Mesenchymal stem cell (in vitro differentiated cells and primary cell): ENCODE data around the gene IL22RA2.

Source experiments
- DNase-seq: peaks from one replicate; pipeline ENCODE4 v3.0.0-alpha.2; 2013
- H2AFZ ChIP-seq: one replicate; pipeline ENCODE4 v1.6.1; 2013; ENCODE audit warnings: low read depth, mild to moderate bottlenecking, control low read depth, inconsistent platforms, low read length, moderate library complexity
- H2AK5ac ChIP-seq: 2 replicates; pipeline ENCODE4 v1.6.1; 2013; ENCODE audit warnings: low read length, moderate library complexity, mild to moderate bottlenecking, inconsistent platforms; ENCODE audit not compliant: severe bottlenecking
- H2BK120ac ChIP-seq: one replicate; pipeline ENCODE4 v1.6.1; 2013; ENCODE audit warnings: low read depth, mild to moderate bottlenecking, inconsistent platforms, low read length, moderate library complexity
- H2BK12ac ChIP-seq, 2 experiments: one replicate each; pipeline ENCODE4 v1.6.1; 2013; ENCODE audit warnings: inconsistent platforms in 2 of 2, low read length in 2 of 2, mild to moderate bottlenecking in 2 of 2, moderate library complexity in 2 of 2, control low read depth in 1 of 2
- H2BK15ac ChIP-seq: one replicate; pipeline ENCODE4 v1.6.1; 2013; ENCODE audit warnings: mild to moderate bottlenecking, low read depth, inconsistent platforms; ENCODE audit not compliant: poor library complexity, severe bottlenecking
- H2BK5ac ChIP-seq: 2 replicates; pipeline ENCODE4 v1.6.1; 2013; ENCODE audit warnings: low read depth, mild to moderate bottlenecking, low read length, control low read depth, inconsistent platforms; ENCODE audit not compliant: poor library complexity, severe bottlenecking
- H3K14ac ChIP-seq, 2 experiments: one replicate each; pipeline ENCODE4 v1.6.1; 2013; ENCODE audit warnings: inconsistent platforms in 2 of 2, low read length in 2 of 2, control low read depth in 1 of 2, mild to moderate bottlenecking in 1 of 2, moderate library complexity in 1 of 2
- H3K18ac ChIP-seq, 2 experiments: one replicate each; pipeline ENCODE4 v1.6.1; 2013; ENCODE audit warnings: inconsistent platforms in 2 of 2, low read length in 2 of 2, control low read depth in 1 of 2, low read depth in 1 of 2, mild to moderate bottlenecking in 1 of 2
- H3K23ac ChIP-seq, 2 experiments: one replicate each; pipeline ENCODE4 v1.6.1; 2013; ENCODE audit warnings: inconsistent platforms in 2 of 2, low read length in 2 of 2, mild to moderate bottlenecking in 2 of 2, moderate library complexity in 2 of 2, control low read depth in 1 of 2
- H3K27ac ChIP-seq: 2 replicates; pipeline ENCODE4 v1.5.1; 2013; ENCODE audit warnings: mild to moderate bottlenecking, moderate library complexity, low read length, control low read depth, inconsistent platforms; ENCODE audit not compliant: poor library complexity, severe bottlenecking
- H3K27me3 ChIP-seq, 2 experiments: 2 replicates each; pipeline versions ENCODE4 v1.6.1 to v1.7.0; 2013; ENCODE audit warnings: low read length in 2 of 2, mild to moderate bottlenecking in 2 of 2, moderate library complexity in 2 of 2, control low read depth in 1 of 2, inconsistent platforms in 1 of 2; ENCODE audit not compliant: control insufficient read depth in 1 of 2, insufficient read depth in 1 of 2
- H3K36me3 ChIP-seq, 2 experiments: 2 replicates each; pipeline versions ENCODE4 v1.6.1 to v1.7.0; 2013; ENCODE audit warnings: low read length in 2 of 2, control low read depth in 1 of 2, inconsistent platforms in 1 of 2, low read depth in 1 of 2, mild to moderate bottlenecking in 1 of 2; ENCODE audit not compliant: insufficient read depth in 2 of 2, control insufficient read depth in 1 of 2
- H3K4ac ChIP-seq, 2 experiments: one replicate each; pipeline ENCODE4 v1.6.1; 2013; ENCODE audit warnings: inconsistent platforms in 2 of 2, low read length in 2 of 2, mild to moderate bottlenecking in 2 of 2, moderate library complexity in 2 of 2, control low read depth in 1 of 2, low read depth in 1 of 2
- H3K4me1 ChIP-seq: 2 replicates; pipeline ENCODE4 v1.6.1; 2013; ENCODE audit warnings: low read depth, low read length, control low read depth; ENCODE audit not compliant: control insufficient read depth, insufficient read depth
- H3K4me2 ChIP-seq: 2 replicates; pipeline ENCODE4 v1.6.1; 2013; ENCODE audit warnings: low read length, mild to moderate bottlenecking, inconsistent platforms; ENCODE audit not compliant: poor library complexity, severe bottlenecking
- H3K4me3 ChIP-seq, 2 experiments: 2 replicates each; pipeline versions ENCODE4 v1.5.1 to v1.7.0; 2013; ENCODE audit warnings: low read length in 2 of 2, mild to moderate bottlenecking in 2 of 2, control low read depth in 1 of 2, low read depth in 1 of 2; ENCODE audit not compliant: insufficient read depth in 1 of 2
- H3K79me1 ChIP-seq: replicated peaks from 2 replicates; pipeline ENCODE4 v1.6.1; 2013; ENCODE audit warnings: mild to moderate bottlenecking, control low read depth, low read length, inconsistent platforms; ENCODE audit not compliant: poor library complexity, severe bottlenecking
- H3K9ac ChIP-seq: 2 replicates; pipeline ENCODE4 v1.7.0; 2013; ENCODE audit warnings: mild to moderate bottlenecking, low read length, moderate library complexity
- H3K9me3 ChIP-seq: 2 replicates; pipeline ENCODE4 v1.7.0; 2013; ENCODE audit warnings: mild to moderate bottlenecking, low read length; ENCODE audit not compliant: control insufficient read depth
- H4K8ac ChIP-seq: one replicate; pipeline ENCODE4 v1.6.1; 2013; ENCODE audit warnings: inconsistent platforms, mild to moderate bottlenecking, low read length, moderate library complexity
- H4K91ac ChIP-seq: one replicate; pipeline ENCODE4 v1.6.1; 2013; ENCODE audit warnings: mild to moderate bottlenecking, low read length, inconsistent platforms
- WGBS: methylation state at CpG from one replicate; pipeline ENCODE4 v1.1.7; 2013; ENCODE audit warnings: mixed read lengths; 5-methylcytosine and 5-hydroxymethylcytosine counted together

IL22RA2 gene

GRCh38 chr6:137145421-137145820 is 28.0 kb downstream of the IL22RA2 start:
- H3K79me1 ChIP-seq, result no peaks in the 10 kb centered on the region
- H2BK120ac ChIP-seq, result no peak overlapping the region
- no peak overlapping the region for H2AFZ ChIP-seq
- no peak overlapping the region for H2BK12ac ChIP-seq
- DNase-seq, result peak; percentile 18
- no peak overlapping the region for H2BK5ac ChIP-seq
- H3K23ac ChIP-seq, result no peak overlapping the region
- H3K36me3 ChIP-seq, result no peaks in the 10 kb centered on the region
- H3K4me3 ChIP-seq, result no peak overlapping the region
- no peak overlapping the region for H3K27ac ChIP-seq
- no peaks in the 10 kb centered on the region for H3K9me3 ChIP-seq
- H3K4ac ChIP-seq, result no peak overlapping the region
- H3K14ac ChIP-seq, result no peak overlapping the region
- no peak overlapping the region for H2AK5ac ChIP-seq
- H3K4me2 ChIP-seq, result no peak overlapping the region
- no peaks in the 10 kb centered on the region for H3K4me1 ChIP-seq
- no peak overlapping the region for H3K18ac ChIP-seq
- H3K27me3 ChIP-seq, result no peaks in the 10 kb centered on the region
- no peak overlapping the region for H4K8ac ChIP-seq
- no peak overlapping the region for H4K91ac ChIP-seq
- no peak overlapping the region for H3K9ac ChIP-seq
- WGBS, result 71% methylated on average over 3 of the region's 4 CpGs
- no peak overlapping the region for H2BK15ac ChIP-seq

DNA sequence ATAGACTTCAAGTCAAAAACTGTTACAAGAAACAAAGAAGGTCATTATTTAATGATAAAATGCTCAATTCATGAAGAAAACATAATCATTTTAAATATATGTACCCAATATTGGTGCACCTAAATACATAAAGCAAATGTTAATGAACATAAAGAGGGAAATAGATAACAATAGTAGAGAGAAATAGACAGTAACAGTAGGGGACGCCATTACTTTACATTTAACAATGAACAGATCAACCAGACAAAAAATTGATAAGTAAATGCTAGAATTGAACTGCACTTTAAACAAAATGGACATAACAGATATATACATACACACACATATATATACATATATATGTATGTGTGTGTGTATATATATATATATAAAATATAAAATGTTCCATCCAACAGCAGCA is 37.4 kb downstream of the IL22RA2 start:
- Histone ChIP-seq H3K4me1 (no peaks in the 10 kb centered on the region), H3K14ac (no peak overlapping the region), H2AFZ (no peak overlapping the region), H2BK120ac (no peak overlapping the region), H3K36me3 (no peaks in the 10 kb centered on the region), H2BK5ac (no peak overlapping the region), H3K4me2 (no peak overlapping the region), H3K18ac (no peak overlapping the region), H4K91ac (no peak overlapping the region), H3K9ac (no peak overlapping the region), H3K4ac (no peak overlapping the region), H2AK5ac (no peak overlapping the region), H2BK12ac (no peak overlapping the region), H3K27me3 (peaks cover 0 to 7% of the 10 kb centered on the region in 2 experiments), H3K4me3 (no peak overlapping the region), H4K8ac (no peak overlapping the region), H3K23ac (no peak overlapping the region), H3K79me1 (no peaks in the 10 kb centered on the region), H2BK15ac (no peak overlapping the region), H3K9me3 (peaks cover 20% of the 10 kb centered on the region), H3K27ac (no peak overlapping the region)
- WGBS, result no CpG with 5 or more reads among the region's 1 CpG
- DNase-seq, result no peak

DNA sequence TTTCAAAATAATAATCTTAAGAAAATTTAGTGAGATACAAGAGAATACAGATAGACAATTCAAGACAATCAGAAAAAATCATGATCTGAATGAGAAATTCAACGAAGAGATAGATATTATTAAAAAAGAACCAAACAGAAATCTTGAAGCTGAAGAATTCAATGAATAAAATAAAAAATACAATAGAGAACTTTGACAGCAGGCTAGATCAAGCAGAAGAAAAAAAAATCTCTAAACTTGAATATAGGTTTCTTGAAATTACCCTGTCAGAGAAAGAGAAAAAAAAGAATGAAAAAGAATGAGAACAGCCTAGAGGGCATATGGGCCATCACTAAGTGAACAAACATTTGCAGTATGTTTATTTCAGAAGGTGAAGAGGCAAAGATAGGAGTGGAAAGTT is 39.0 kb downstream of the IL22RA2 start:
- peaks cover 20% of the 10 kb centered on the region for H3K9me3 ChIP-seq
- no peak overlapping the region for H3K4me2 ChIP-seq
- H3K79me1 ChIP-seq, result no peaks in the 10 kb centered on the region
- H2BK5ac ChIP-seq, result no peak overlapping the region
- H3K9ac ChIP-seq, result no peak overlapping the region
- no peak overlapping the region for H3K18ac ChIP-seq
- H3K4ac ChIP-seq, result no peak overlapping the region
- no peak overlapping the region for H4K8ac ChIP-seq
- H4K91ac ChIP-seq, result no peak overlapping the region
- no peaks in the 10 kb centered on the region for H3K36me3 ChIP-seq
- no peak for DNase-seq
- H2AFZ ChIP-seq, result no peak overlapping the region
- no peak overlapping the region for H3K23ac ChIP-seq
- H2BK120ac ChIP-seq, result no peak overlapping the region
- peaks cover 0 to 7% of the 10 kb centered on the region in 2 experiments for H3K27me3 ChIP-seq
- H3K4me3 ChIP-seq, result no peak overlapping the region
- no peak overlapping the region for H2BK12ac ChIP-seq
- no peak overlapping the region for H3K14ac ChIP-seq
- H2AK5ac ChIP-seq, result no peak overlapping the region
- H3K4me1 ChIP-seq, result no peaks in the 10 kb centered on the region
- no CpG with 5 or more reads among the region's 1 CpG for WGBS
- no peak overlapping the region for H3K27ac ChIP-seq
- H2BK15ac ChIP-seq, result no peak overlapping the region

DNA sequence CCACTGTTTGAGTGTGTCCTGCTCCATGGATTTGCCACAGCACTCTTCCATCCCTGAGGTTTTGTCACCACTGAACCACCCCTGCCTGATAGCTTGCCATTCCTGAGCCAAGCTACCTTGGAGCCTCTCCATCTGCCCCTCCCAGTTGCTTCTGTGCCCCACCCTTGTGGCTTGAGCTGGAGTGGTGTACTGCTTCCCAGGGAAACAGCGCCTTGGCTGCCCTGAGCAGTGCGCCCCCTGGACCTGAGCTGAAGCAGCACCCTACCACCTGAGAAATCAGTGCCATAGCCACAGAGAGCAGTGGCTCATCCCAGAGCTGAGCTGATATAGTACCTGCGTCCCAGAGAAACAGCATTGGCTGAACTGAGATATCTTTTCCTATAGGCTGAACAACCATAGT is 40.3 kb downstream of the IL22RA2 start:
- H3K27ac ChIP-seq, result no peak overlapping the region
- no peak overlapping the region for H4K91ac ChIP-seq
- H3K4me2 ChIP-seq, result no peak overlapping the region
- H2BK12ac ChIP-seq, result no peak overlapping the region
- H3K18ac ChIP-seq, result no peak overlapping the region
- no peak overlapping the region for H3K4me3 ChIP-seq
- peaks cover 0 to 7% of the 10 kb centered on the region in 2 experiments for H3K27me3 ChIP-seq
- H3K36me3 ChIP-seq, result no peaks in the 10 kb centered on the region
- DNase-seq, result no peak
- H2AFZ ChIP-seq, result no peak overlapping the region
- H2BK120ac ChIP-seq, result no peak overlapping the region
- H3K23ac ChIP-seq, result no peak overlapping the region
- 80% methylated on average over 3 of the region's 3 CpGs for WGBS
- H3K79me1 ChIP-seq, result no peaks in the 10 kb centered on the region
- no peak overlapping the region for H3K9ac ChIP-seq
- H3K4me1 ChIP-seq, result no peaks in the 10 kb centered on the region
- no peak overlapping the region for H4K8ac ChIP-seq
- no peak overlapping the region for H2BK15ac ChIP-seq
- H2AK5ac ChIP-seq, result no peak overlapping the region
- H3K4ac ChIP-seq, result no peak overlapping the region
- H3K14ac ChIP-seq, result no peak overlapping the region
- H2BK5ac ChIP-seq, result no peak overlapping the region
- H3K9me3 ChIP-seq, result peaks cover 26% of the 10 kb centered on the region
